K562 treated with DMSO at 1 percent for 4 hours (cell line): ENCODE data around the gene MST1R. TPM values are rescaled to one million over a fixed set of nuclear protein-coding genes. Genes with fewer than 3 reads are reported as not detected.

Source experiments
- total RNA-seq: library from RNA; unstranded; fragments of 300-600 nt; gene quantifications from 2 replicates; pipeline ENCODE4 v1.2.3, GENCODE V29; 2022; ENCODE audit not compliant: insufficient read depth

MST1R gene
- total RNA-seq, result 2.8 and 9.8 TPM in 2 replicates

DNA sequence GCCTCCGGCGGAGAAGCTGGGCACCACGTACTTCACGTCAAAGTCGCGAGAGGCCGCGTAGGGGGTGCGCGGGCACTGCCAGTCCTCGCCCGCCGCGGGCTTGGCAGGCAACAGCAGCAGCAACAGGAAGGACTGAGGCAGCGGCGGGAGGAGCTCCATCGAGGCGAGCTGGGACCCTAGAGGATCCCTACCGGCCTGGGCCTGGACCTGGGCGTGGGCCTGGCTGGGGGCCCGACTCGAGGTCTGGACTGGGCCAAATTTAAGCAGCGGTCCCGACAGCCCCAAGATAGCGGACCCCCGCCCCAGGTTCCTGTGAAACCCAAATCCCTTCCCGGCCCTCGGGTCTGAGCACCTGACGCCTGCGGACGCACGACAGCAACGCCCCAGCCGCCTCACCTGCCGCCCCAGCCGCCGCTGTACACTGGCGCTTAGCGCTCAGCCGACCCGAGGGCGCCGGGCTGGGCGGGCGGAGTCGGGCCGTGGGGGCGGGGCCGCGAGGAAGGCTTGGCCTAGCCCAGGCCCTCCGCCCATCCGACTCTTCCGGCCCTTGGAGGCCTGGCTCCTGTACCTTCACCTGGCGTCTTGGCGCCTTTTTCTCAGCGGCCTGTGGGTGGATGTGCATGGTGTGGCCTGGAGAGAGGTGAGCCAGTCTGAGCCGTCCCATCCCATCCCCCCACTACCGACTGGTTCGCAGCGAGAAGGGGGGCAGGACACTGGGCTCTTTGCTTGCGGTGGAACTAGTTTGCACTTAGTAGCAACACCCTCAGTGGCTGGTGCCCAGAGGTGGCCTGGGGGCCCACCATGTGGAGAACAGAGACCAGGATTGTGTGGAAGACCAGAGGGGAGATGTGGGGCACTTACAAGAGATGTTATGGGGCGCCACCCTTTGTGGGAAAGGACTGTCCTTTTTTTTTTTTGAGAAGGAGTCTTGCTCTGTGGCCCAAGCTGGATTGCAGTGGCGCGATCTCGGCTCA lies at the start of gene MST1R:
Gene MST1R (minus strand): TSS at position 423 of the 974 bp plus-strand sequence. CDS start 264 bp downstream, at position 159.

DNA sequence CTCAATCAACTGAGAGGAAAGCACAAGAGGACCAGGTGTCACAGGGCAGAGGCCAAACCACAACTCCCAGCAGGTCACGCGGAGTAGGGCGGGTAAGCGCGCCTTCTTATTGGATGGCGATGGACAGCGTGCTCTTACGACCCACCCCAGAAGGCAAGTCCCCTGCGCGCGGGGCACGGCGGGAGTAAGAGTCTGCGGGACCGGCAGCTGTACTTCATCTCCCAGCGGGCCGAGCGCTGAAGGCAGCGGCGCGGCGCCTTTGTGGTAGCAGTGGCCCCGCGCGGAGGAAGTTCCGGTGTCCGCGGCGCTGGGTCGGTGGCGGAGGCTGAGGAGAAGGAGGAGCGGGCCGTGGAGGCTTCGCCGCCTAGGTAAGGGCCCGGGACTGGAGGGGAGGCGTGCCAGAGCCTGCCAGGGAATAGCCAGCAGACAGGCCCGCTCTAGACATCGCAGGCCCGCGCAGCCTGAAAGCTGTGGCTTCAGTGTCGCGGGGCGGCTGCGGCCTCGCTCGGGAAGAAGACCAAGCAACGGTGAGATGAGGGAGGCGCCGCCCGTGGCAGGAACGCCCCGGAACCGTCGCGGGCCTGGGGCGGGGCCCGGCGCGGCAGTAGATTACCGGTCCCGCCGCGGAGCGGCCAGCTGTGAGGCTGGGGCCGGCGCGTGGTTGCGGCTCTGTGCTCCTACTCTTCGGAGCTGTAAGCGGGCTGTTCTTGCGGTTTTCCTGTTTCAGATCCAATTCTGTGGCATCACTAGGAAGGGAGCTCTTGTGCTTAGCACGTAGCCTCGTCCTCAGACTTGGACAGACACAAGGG lies 36.4 kb upstream of the MST1R start, which contains the start of gene RBM6:
Gene RBM6 (plus strand): TSS at position 293 of the 809 bp plus-strand sequence. CDS start 22,492 bp downstream, outside the sequence.

GRCh38 chr3:49929291-49930167 lies 25.9 kb upstream of the MST1R start, which contains the start of gene MON1A:
Gene MON1A, minus strand, starts transcription at chr3:49929811. Its CDS starts 16,465 bp downstream, at chr3:49913346.

DNA sequence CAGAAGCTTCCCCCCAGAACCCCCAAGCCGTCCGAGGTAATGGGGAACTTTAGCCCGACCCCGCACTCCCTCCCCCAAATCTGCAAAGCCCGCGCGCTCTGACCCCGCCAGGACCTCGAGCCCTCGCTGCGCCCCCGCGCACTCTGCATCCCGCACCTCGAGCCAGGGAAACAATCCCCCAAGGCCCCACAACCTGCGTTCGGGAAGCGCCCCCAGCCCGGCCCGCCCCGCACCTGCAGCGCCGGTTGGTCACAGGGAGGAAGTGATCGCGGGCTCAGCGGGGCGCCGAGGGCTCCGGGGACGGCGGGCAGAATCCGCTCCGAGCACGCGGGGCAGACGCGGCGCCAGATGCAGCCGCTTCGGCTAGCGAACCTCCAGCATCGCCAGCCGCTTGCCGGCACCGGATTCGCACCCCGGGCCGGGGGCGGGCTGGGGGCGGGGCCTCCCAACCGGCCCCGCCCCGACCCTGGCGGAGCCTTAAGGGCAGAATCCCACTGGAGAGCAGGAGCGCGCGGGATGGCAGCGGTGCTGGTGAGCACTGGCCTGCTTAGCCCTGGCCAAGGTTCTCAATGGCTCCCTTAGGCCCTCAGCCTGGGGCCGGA lies 34.0 kb downstream of the MST1R start, which contains the start of gene CAMKV:
Gene CAMKV (minus strand): TSS at position 382 of the 602 bp plus-strand sequence. CDS start 7,518 bp downstream, outside the sequence.

GRCh38 chr3:49856181-49857005 lies 47.3 kb downstream of the MST1R start, which contains the start of gene TRAIP:
Gene TRAIP, minus strand, starts transcription at chr3:49856564. Its CDS starts 111 bp downstream, at chr3:49856453.

Other genes with a start within 250 kb of the MST1R start
- gene APEH, start 229.5 kb downstream of the MST1R start, total RNA-seq, result 124 and 159 TPM in 2 replicates
- gene MST1, start 214.4 kb downstream of the MST1R start, total RNA-seq, result 3.2 and 3.6 TPM in 2 replicates
- gene RNF123, start 214.3 kb downstream of the MST1R start, total RNA-seq, result 28.8 and 30.5 TPM in 2 replicates
- gene AMIGO3, start 184.2 kb downstream of the MST1R start, total RNA-seq, result 8.8 and 9.6 TPM in 2 replicates
- gene GMPPB, start 179.9 kb downstream of the MST1R start, total RNA-seq, result 15.8 and 18.0 TPM in 2 replicates
- 23.4 and 31.7 TPM in 2 replicates for gene IP6K1, start 117.3 kb downstream of the MST1R start, total RNA-seq
- gene CDHR4, start 104.0 kb downstream of the MST1R start, total RNA-seq, result not detected in 2 replicates
- gene INKA1, start 100.6 kb downstream of the MST1R start, total RNA-seq, result 1.3 and 2.2 TPM in 2 replicates
- 12.6 and 16.8 TPM in 2 replicates for gene UBA7, start 89.9 kb downstream of the MST1R start, total RNA-seq
- gene TRAIP, start 47.3 kb downstream of the MST1R start, total RNA-seq, result 20.6 and 23.4 TPM in 2 replicates
- 0.25 TPM in 1 of 2 replicates, not detected in the other for gene CAMKV, start 34.0 kb downstream of the MST1R start, total RNA-seq
- 11.2 and 14.9 TPM in 2 replicates for gene MON1A, start 25.9 kb upstream of the MST1R start, total RNA-seq
- gene RBM6, start 36.3 kb upstream of the MST1R start, total RNA-seq, result 23.5 and 29.2 TPM in 2 replicates
- 38.5 and 47.1 TPM in 2 replicates for gene RBM5, start 185.0 kb upstream of the MST1R start, total RNA-seq